ENCODE data around the gene SRGAP1. TPM values are rescaled to one million over a fixed set of nuclear protein-coding genes. Genes with fewer than 3 reads are reported as not detected.

The SRGAP1 gene
- total and polyA plus RNA-seq, 2 of the 8 experiments (the other 6 are each of a cell fraction or from before 2014, with no cell fraction given) = 3.2 to 7.3 TPM

GRCh38 chr12:63996556-63996955 is 152.1 kb downstream of the SRGAP1 start:
- Histone ChIP-seq H3K23ac (ENCODE audit: insufficient read length) (no peak overlapping the region), H3K18ac (ENCODE audit: extremely low read depth, low read length) (no peak overlapping the region), H3K79me2 (ENCODE audit: control insufficient read depth in 1 of 2, insufficient read depth in 2 of 2, low read length in 2 of 2) (no peaks in the 10 kb centered on the region), H3K4me1 (replicated peaks in 1 of 4; ENCODE audit: control insufficient read depth in 3 of 4, insufficient read depth in 4 of 4, low read length in 3 of 4) (peaks cover 0 to 5% (median 0%) of the 10 kb centered on the region in 4 experiments; a peak in 1 of 7 replicates), H3K14ac (ENCODE audit: insufficient read length) (no peak overlapping the region), H3K4me3 (ENCODE audit: extremely low read depth in 1 of 4, insufficient read depth in 2 of 4, low read depth in 3 of 4, low read length in 4 of 4) (no peak overlapping the region), H3K56ac (replicated peaks; ENCODE audit: insufficient read length, low read depth, low read length) (no peak overlapping the region), H3K27ac (ENCODE audit: low read depth, low read length) (no peak overlapping the region), H4K8ac (ENCODE audit: extremely low read depth, insufficient read depth, low read length) (no peak overlapping the region), H3K36me3 (ENCODE audit: control insufficient read depth in 2 of 4, insufficient read depth in 4 of 4, low read length in 3 of 4) (no peaks in the 10 kb centered on the region), H2BK20ac (ENCODE audit: low read length) (no peak overlapping the region), H2BK12ac (ENCODE audit: low read depth, low read length) (no peak overlapping the region), H4K20me1 (replicated peaks in 1 of 2; ENCODE audit: control insufficient read depth in 1 of 2, insufficient read depth in 2 of 2, low read length in 2 of 2) (no peaks in the 10 kb centered on the region), H2BK15ac (ENCODE audit: low read length) (no peak overlapping the region), H3K4ac (replicated peaks; ENCODE audit: insufficient read length, low read depth, low read length) (no peak overlapping the region), H4K5ac (ENCODE audit: insufficient read length, low read depth, low read length) (no peak overlapping the region), H3K4me2 (ENCODE audit: insufficient read depth in 1 of 2, low read depth in 2 of 2, low read length in 2 of 2) (no peak overlapping the region), H3K9ac (replicated peaks in 1 of 4; ENCODE audit: extremely low read depth in 1 of 4, low read depth in 3 of 4, low read length in 3 of 4) (no peak overlapping the region), H2BK120ac (replicated peaks; ENCODE audit: low read depth, low read length) (no peak overlapping the region), H3K79me1 (ENCODE audit: low read depth, low read length) (no peaks in the 10 kb centered on the region), H2BK5ac (ENCODE audit: low read depth, low read length) (no peak overlapping the region), H3K23me2 (ENCODE audit: low read depth, low read length) (no peaks in the 10 kb centered on the region), H3K27me3 (replicated peaks in 1 of 4; ENCODE audit: control insufficient read depth in 3 of 4, extremely low read depth in 1 of 4, insufficient read depth in 3 of 4, low read length in 3 of 4) (no peaks in the 10 kb centered on the region), H3K9me3 (ENCODE audit: insufficient read depth in 2 of 2, low read depth in 1 of 2, low read length in 1 of 2) (no peaks in the 10 kb centered on the region), H2AK5ac (ENCODE audit: low read depth, low read length) (no peak overlapping the region), H4K91ac (replicated peaks; ENCODE audit: insufficient read length, low read length) (no peak overlapping the region), H2AFZ (ENCODE audit: low read length) (no peak overlapping the region)
- no peak for DNase-seq (ENCODE audit: low read depth in 1 of 2, low spot score in 2 of 2)
- ChIA-PET CTCF (ENCODE audit: partially characterized antibody) (no interaction called here), POLR2A (ENCODE audit: partially characterized antibody) (no interaction called here)
- TF ChIP-seq E2F6 (IDR thresholded peaks at IDR 0.05) (no peak), KDM4A (IDR thresholded peaks at IDR 0.05; ENCODE audit: low read depth, low read length, severe bottlenecking) (no peak), SP1 (IDR thresholded peaks at IDR 0.05; ENCODE audit: low read depth, low read length) (no peak), FOSL1 (IDR thresholded peaks at IDR 0.05; ENCODE audit: insufficient read depth, low read depth, low read length) (no peak), TEAD4 (IDR thresholded peaks at IDR 0.05; ENCODE audit: low read depth, low read length) (no peak), ATF3 (IDR thresholded peaks at IDR 0.05; ENCODE audit: insufficient read depth, low read depth, low read length) (no peak), TCF12 (IDR thresholded peaks at IDR 0.05; ENCODE audit: low read depth, low read length) (no peak), CEBPB (IDR thresholded peaks at IDR 0.05; ENCODE audit: low read depth, low read length) (no peak), SIX5 (IDR thresholded peaks at IDR 0.05; ENCODE audit: low read depth, low read length) (no peak)
- TF ChIP-seq, protein P1, sequence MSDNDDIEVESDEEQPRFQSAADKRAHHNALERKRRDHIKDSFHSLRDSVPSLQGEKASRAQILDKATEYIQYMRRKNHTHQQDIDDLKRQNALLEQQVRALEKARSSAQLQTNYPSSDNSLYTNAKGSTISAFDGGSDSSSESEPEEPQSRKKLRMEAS (IDR thresholded peaks at IDR 0.05) = no peak
- FAIRE-seq = no peak
- WGBS, 2 experiments (ENCODE audit: extremely low coverage in 1 of 2, insufficient coverage in 1 of 2, insufficient read length in 1 of 2, insufficient replicate concordance in 2 of 2, low coverage in 1 of 2, low lambda C conversion rate in 2 of 2, missing lambda C conversion rate in 1 of 2) = 92% methylated on average over 1 of the region's 1 CpG; no CpG with 5 or more reads in 1 of the 2 experiments
